Gastrocnemius medialis (tissue), 4 donors: Measurements from ENCODE around the gene AP3B1. TPM values are rescaled to one million over a fixed set of nuclear protein-coding genes. Genes with fewer than 3 reads are reported as not detected.

Experiments
- ATAC-seq, 2 donors: fragments of 150-250 bp; one replicate each; pipeline ENCODE4 v1.9.1; 2016
- DNase-seq, 2 donors: peaks; one replicate each; pipeline ENCODE4 v3.0.0-alpha.2; 2019
- H3K27ac ChIP-seq, 4 donors: fragments of 200-600 bp; sonication (generic); 1 replicate in 1 of 4; 2 replicates in 3 of 4; pipeline ENCODE4 v1.5.1; 2016 to 2018; ENCODE audit warnings: mild to moderate bottlenecking in 2 of 4, moderate library complexity in 1 of 4
- H3K27me3 ChIP-seq, 3 donors: fragments of 200-600 bp; sonication (generic) in 2 of 3; 1 replicate in 1 of 3; 2 replicates in 2 of 3; pipeline versions ENCODE4 v1.5.1 to v1.6.0; 2016 to 2019; ENCODE audit warnings: mild to moderate bottlenecking in 1 of 3, moderate library complexity in 1 of 3
- H3K36me3 ChIP-seq, 2 donors: fragments of 200-600 bp; sonication (generic) in 1 of 2; one replicate each; pipeline ENCODE4 v1.5.1; 2017 to 2018
- H3K4me1 ChIP-seq, 2 donors: fragments of 200-600 bp; sonication (generic) in 1 of 2; one replicate each; pipeline ENCODE4 v1.5.1; 2016 to 2017; ENCODE audit warnings: mild to moderate bottlenecking in 2 of 2
- H3K4me3 ChIP-seq, 4 donors: fragments of 200-600 bp; sonication (generic) in 3 of 4; 1 replicate in 1 of 4; 2 replicates in 3 of 4; pipeline ENCODE4 v1.5.1; 2016 to 2019; ENCODE audit warnings: mild to moderate bottlenecking in 2 of 4
- H3K9me3 ChIP-seq, 3 donors: fragments of 200-600 bp; sonication (generic) in 2 of 3; 1 replicate in 1 of 3; 2 replicates in 2 of 3; pipeline ENCODE4 v1.5.1; 2016 to 2019
- CTCF ChIP-seq, 5 experiments: fragments of 450-650 bp in 3 of 5; fragments of 200-600 bp in 2 of 5; sonication (generic) in 2 of 5; IDR thresholded peaks in 4 of 5; conservative IDR thresholded peaks in 1 of 5; 1 replicate in 4 of 5; 2 replicates in 1 of 5; pipeline ENCODE4 v1.5.1; 2016 to 2019; ENCODE audit warnings: antibody characterized with exemption in 5 of 5, mild to moderate bottlenecking in 3 of 5, moderate library complexity in 3 of 5
- POLR2A ChIP-seq, 2 donors: fragments of 450-650 bp; IDR thresholded peaks; one replicate each; pipeline ENCODE4 v1.6.1; 2017; ENCODE audit warnings: antibody characterized with exemption in 2 of 2, mild to moderate bottlenecking in 2 of 2, moderate library complexity in 2 of 2
- in situ Hi-C, 4 donors: fragments of 200-750 bp; cut with MboI; loops; one replicate each; pipeline versions ENCODE4 v1.15.0 to v1.8.0; 2017; ENCODE audit warnings: low sequenced_read_pairs in 4 of 4
- intact Hi-C: fragments of 100-400 bp; cut with DNase I; formaldehyde crosslinking; loops from one replicate; pipeline ENCODE4 v1.15.1; 2023; ENCODE audit warnings: low total_unique reads
- total RNA-seq, 4 donors: library from RNA; depleted of rRNA; stranded (reverse); fragments of >200 nt; gene quantifications; one replicate each; pipeline versions ENCODE4 v1.1.0 to v1.2.3, GENCODE V29; 2016

The AP3B1 gene
- total RNA-seq, 4 donors from 2014 or later = 17.9 to 26.0 (median 22.6) TPM

DNA sequence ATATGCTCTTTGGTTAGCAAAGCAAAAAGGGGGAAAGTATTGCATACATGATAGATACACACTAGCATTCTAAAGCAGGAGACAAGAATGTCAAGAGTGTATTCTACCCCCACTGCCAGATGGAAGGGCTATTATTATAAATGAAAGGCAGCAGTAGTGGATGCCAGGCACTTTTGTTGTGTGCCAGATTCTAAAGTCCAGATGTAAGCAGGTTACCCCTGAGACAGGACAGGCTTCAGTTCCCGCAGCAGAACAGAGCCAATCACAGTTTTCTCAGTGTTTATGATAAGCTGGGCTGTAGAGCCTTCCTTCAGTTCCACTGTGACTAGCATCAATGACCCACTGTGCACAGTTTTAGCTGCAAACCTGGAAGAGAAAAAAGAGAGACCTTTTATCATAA is 291.8 kb downstream of the AP3B1 start:
- ATAC-seq (no peak), DNase-seq (no peak)
- H3K27me3 ChIP-seq = no peaks in the 10 kb centered on the region
- no peaks in the 10 kb centered on the region for H3K4me1 ChIP-seq
- no peak for TF ChIP-seq CTCF (IDR thresholded peaks at IDR 0.05 in 4 of 5, conservative IDR thresholded peaks at IDR 0.05 in 1 of 5)
- no peak for TF ChIP-seq POLR2A (IDR thresholded peaks at IDR 0.05)
- no peak overlapping the region for H3K27ac ChIP-seq
- H3K36me3 ChIP-seq = no peaks in the 10 kb centered on the region
- in situ Hi-C loops = no loop called here
- no peaks in the 10 kb centered on the region for H3K9me3 ChIP-seq
- intact Hi-C loops = loop anchor here (10.0 kb wide), 1 partner anchor 358 kb away; no protein-coding TSS in a partner anchor
- no peak overlapping the region for H3K4me3 ChIP-seq

- in situ Hi-C loops = no loop called here
- Histone ChIP-seq H3K36me3 (no peaks in the 10 kb centered on the region), H3K9me3 (no peaks in the 10 kb centered on the region), H3K27me3 (no peaks in the 10 kb centered on the region), H3K27ac (no peak overlapping the region), H3K4me3 (no peak overlapping the region), H3K4me1 (peaks cover 5 to 6% of the 10 kb centered on the region in 2 donors)
- intact Hi-C loops = loop anchor here (2.0 to 10.0 kb wide), 2 partner anchors 58 to 356 kb away; no protein-coding TSS in a partner anchor
- no peak for TF ChIP-seq POLR2A (IDR thresholded peaks at IDR 0.05)
- no peak for TF ChIP-seq CTCF (IDR thresholded peaks at IDR 0.05 in 4 of 5, conservative IDR thresholded peaks at IDR 0.05 in 1 of 5)
- ATAC-seq (no peak), DNase-seq (no peak)
These were observed 293.3 kb downstream of the AP3B1 start for GRCh38 chr5:78001197-78001596.

- Histone ChIP-seq H3K36me3 (no peaks in the 10 kb centered on the region), H3K4me3 (no peak overlapping the region), H3K9me3 (no peaks in the 10 kb centered on the region), H3K27me3 (no peaks in the 10 kb centered on the region), H3K27ac (no peak overlapping the region), H3K4me1 (peaks cover 14 to 16% of the 10 kb centered on the region in 2 donors)
- ATAC-seq (no peak), DNase-seq (no peak)
- in situ Hi-C loops (no loop called here), intact Hi-C loops (loop anchor here (2.0 to 10.0 kb wide), 2 partner anchors 59 to 355 kb away; no protein-coding TSS in a partner anchor)
- TF ChIP-seq CTCF (IDR thresholded peaks at IDR 0.05 in 4 of 5, conservative IDR thresholded peaks at IDR 0.05 in 1 of 5) (no peak), POLR2A (IDR thresholded peaks at IDR 0.05) (no peak)
These were observed 294.3 kb downstream of the AP3B1 start for GRCh38 chr5:78000191-78000590.

DNA sequence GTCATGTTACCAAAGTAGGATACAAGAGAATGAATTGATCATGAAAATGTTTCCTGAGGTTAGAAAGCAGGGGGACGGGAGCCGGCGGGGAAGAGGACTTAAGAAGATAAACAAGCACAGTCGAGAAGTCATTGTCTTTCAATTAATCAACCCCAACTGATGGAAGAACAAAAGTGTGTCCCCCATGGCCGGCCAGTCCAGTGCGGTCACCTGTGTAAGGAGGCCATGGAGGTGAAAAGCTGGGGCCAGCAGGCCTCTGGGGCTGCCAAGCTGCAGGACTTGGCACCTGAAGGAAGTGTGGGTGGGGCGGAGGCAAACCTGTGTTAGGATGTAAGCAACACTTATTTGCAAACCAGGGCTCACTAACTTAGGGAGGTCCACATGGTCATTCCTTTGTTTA is 295.1 kb downstream of the AP3B1 start:
- TF ChIP-seq CTCF (IDR thresholded peaks at IDR 0.05 in 4 of 5, conservative IDR thresholded peaks at IDR 0.05 in 1 of 5) (no peak), POLR2A (IDR thresholded peaks at IDR 0.05) (no peak)
- Histone ChIP-seq H3K27ac (no peak overlapping the region), H3K4me3 (no peak overlapping the region), H3K27me3 (no peaks in the 10 kb centered on the region), H3K9me3 (no peaks in the 10 kb centered on the region), H3K4me1 (peaks cover 16 to 17% of the 10 kb centered on the region in 2 donors), H3K36me3 (no peaks in the 10 kb centered on the region)
- intact Hi-C loops = no loop called here
- ATAC-seq (no peak), DNase-seq (no peak)
- in situ Hi-C loops = no loop called here

GRCh38 chr5:77996943-77997342 is 297.6 kb downstream of the AP3B1 start:
- DNase-seq (no peak), ATAC-seq (no peak)
- H3K4me1 ChIP-seq = peaks cover 16 to 17% of the 10 kb centered on the region in 2 donors
- H3K27me3 ChIP-seq = no peaks in the 10 kb centered on the region
- H3K9me3 ChIP-seq = no peaks in the 10 kb centered on the region
- no peaks in the 10 kb centered on the region for H3K36me3 ChIP-seq
- in situ Hi-C loops = no loop called here
- TF ChIP-seq CTCF (IDR thresholded peaks at IDR 0.05 in 4 of 5, conservative IDR thresholded peaks at IDR 0.05 in 1 of 5) = no peak
- TF ChIP-seq POLR2A (IDR thresholded peaks at IDR 0.05) = no peak
- no peak overlapping the region for H3K27ac ChIP-seq
- intact Hi-C loops = no loop called here
- H3K4me3 ChIP-seq = no peak overlapping the region
